Keratinocyte (primary cell): Measurements from ENCODE around the gene MAB21L1. TPM values are rescaled to one million over a fixed set of nuclear protein-coding genes. Genes with fewer than 3 reads are reported as not detected.

Experiments used
- DNase-seq: peaks from one replicate; pipeline ENCODE4 v3.0.0-alpha.2; 2011; ENCODE audit warnings: low read depth, missing footprints, low spot score
- FAIRE-seq: peaks from 2 replicates; lab custom pipeline; 2011; peaks lifted over from hg19 to GRCh38; lab: Jason Lieb, UNC
- H2AFZ ChIP-seq: 2 replicates; pipeline ENCODE4 v1.6.0; 2012; ENCODE audit warnings: low read length, control low read depth, inconsistent platforms; ENCODE audit not compliant: control insufficient read depth
- H3K27ac ChIP-seq: 2 replicates; pipeline ENCODE4 v1.5.1; 2011; ENCODE audit warnings: low read length; ENCODE audit not compliant: control insufficient read depth, insufficient read depth
- H3K27me3 ChIP-seq: 3 replicates; pipeline ENCODE4 v1.6.0; 2011; ENCODE audit warnings: low read length; ENCODE audit not compliant: control insufficient read depth, insufficient read depth; ENCODE audit errors: extremely low read depth
- H3K36me3 ChIP-seq, 2 experiments: 2 replicates in 1 of 2; 3 replicates in 1 of 2; pipeline ENCODE4 v1.5.1; 2011; ENCODE audit warnings: low read length in 2 of 2, mild to moderate bottlenecking in 1 of 2; ENCODE audit not compliant: control insufficient read depth in 2 of 2, insufficient read depth in 2 of 2; ENCODE audit errors: extremely low read depth in 1 of 2
- H3K4me1 ChIP-seq: 3 replicates; pipeline ENCODE4 v1.5.1; 2011; ENCODE audit warnings: low read length; ENCODE audit not compliant: control insufficient read depth, insufficient read depth; ENCODE audit errors: extremely low read depth
- H3K4me2 ChIP-seq: 3 replicates; pipeline ENCODE4 v1.6.0; 2011; ENCODE audit warnings: low read depth, low read length; ENCODE audit not compliant: control insufficient read depth, insufficient read depth; ENCODE audit errors: extremely low read depth
- H3K4me3 ChIP-seq, 3 experiments: fragments of 200-600 bp in 1 of 3; sonication (generic) in 1 of 3; 2 replicates in 2 of 3; 3 replicates in 1 of 3; pipeline ENCODE4 v1.5.1; 2011 to 2016; ENCODE audit warnings: low read length in 3 of 3, mild to moderate bottlenecking in 3 of 3, control low read depth in 2 of 3, inconsistent platforms in 1 of 3, low read depth in 1 of 3, mixed read lengths in 1 of 3, mixed run types in 1 of 3, moderate library complexity in 1 of 3; ENCODE audit not compliant: control insufficient read depth in 2 of 3, insufficient read depth in 2 of 3; ENCODE audit errors: extremely low read depth in 1 of 3
- H3K79me2 ChIP-seq: 2 replicates; pipeline ENCODE4 v1.6.0; 2012; ENCODE audit warnings: low read length; ENCODE audit not compliant: control insufficient read depth, insufficient read depth
- H3K9ac ChIP-seq: 3 replicates; pipeline ENCODE4 v1.6.0; 2011; ENCODE audit warnings: low read length; ENCODE audit not compliant: control insufficient read depth, insufficient read depth; ENCODE audit errors: extremely low read depth
- H3K9me1 ChIP-seq: 3 replicates; pipeline ENCODE4 v1.6.0; 2011; ENCODE audit warnings: low read length; ENCODE audit not compliant: control insufficient read depth, insufficient read depth; ENCODE audit errors: extremely low read depth
- H3K9me3 ChIP-seq: 2 replicates; pipeline ENCODE4 v1.5.1; 2012; ENCODE audit warnings: low read depth, low read length; ENCODE audit not compliant: control insufficient read depth
- H4K20me1 ChIP-seq: 3 replicates; pipeline ENCODE4 v1.6.0; 2011; ENCODE audit warnings: low read length; ENCODE audit not compliant: control insufficient read depth, insufficient read depth; ENCODE audit errors: extremely low read depth
- EZH2 ChIP-seq: IDR thresholded peaks from one replicate; pipeline ENCODE4 v1.6.1; 2012; ENCODE audit warnings: inconsistent platforms, mild to moderate bottlenecking, low read length, moderate library complexity
- dilution Hi-C: fragments of 300-500 bp; cut with MboI; formaldehyde crosslinking; loops from one replicate; pipeline ENCODE4 v1.7.0; 2020; ENCODE audit warnings: low sequenced_read_pairs; ENCODE audit not compliant: extremely low pct_ligation_motif_present
- polyA plus RNA-seq, 5 experiments: library from polyadenylated mRNA; depleted of rRNA in 3 of 5; stranded (reverse) in 3 of 5; stranded (forward) in 1 of 5; unstranded in 1 of 5; fragments of >200 nt; gene quantifications; 1 replicate in 1 of 5; 2 replicates in 3 of 5; 3 replicates in 1 of 5; pipeline versions ENCODE4 v1.2.1 to v1.2.3, GENCODE V29; 2011 to 2012; ENCODE audit warnings: missing spikeins in 2 of 5, low read depth in 1 of 5, low replicate concordance in 1 of 5
- TF ChIP-seq, protein P1 (sequence below), 3 experiments: IDR thresholded peaks in 1 of 3; conservative IDR thresholded peaks in 1 of 3; optimal IDR thresholded peaks in 1 of 3; 2 replicates in 2 of 3; 3 replicates in 1 of 3; pipeline versions ENCODE3 to v1.5.1; 2011; ENCODE audit warnings: low read length in 3 of 3, mild to moderate bottlenecking in 3 of 3, moderate library complexity in 2 of 3, control low read depth in 1 of 3, inconsistent platforms in 1 of 3; ENCODE audit not compliant: insufficient read depth in 2 of 3; ENCODE audit errors: extremely low read depth in 1 of 3

MAB21L1 gene
- polyA plus RNA-seq, 1 donor (not counting 4 experiments of a cell fraction or from before 2014, with no cell fraction given) = not detected

- Histone ChIP-seq H3K27ac (no peak overlapping the region), H3K4me3 (no peak overlapping the region), H3K4me1 (no peaks in the 10 kb centered on the region), H3K79me2 (no peaks in the 10 kb centered on the region), H3K9me1 (no peaks in the 10 kb centered on the region), H3K36me3 (no peaks in the 10 kb centered on the region), H3K9ac (no peak overlapping the region), H3K9me3 (no peaks in the 10 kb centered on the region), H3K27me3 (no peaks in the 10 kb centered on the region), H4K20me1 (no peaks in the 10 kb centered on the region), H3K4me2 (no peak overlapping the region), H2AFZ (no peak overlapping the region)
- TF ChIP-seq, protein P1, sequence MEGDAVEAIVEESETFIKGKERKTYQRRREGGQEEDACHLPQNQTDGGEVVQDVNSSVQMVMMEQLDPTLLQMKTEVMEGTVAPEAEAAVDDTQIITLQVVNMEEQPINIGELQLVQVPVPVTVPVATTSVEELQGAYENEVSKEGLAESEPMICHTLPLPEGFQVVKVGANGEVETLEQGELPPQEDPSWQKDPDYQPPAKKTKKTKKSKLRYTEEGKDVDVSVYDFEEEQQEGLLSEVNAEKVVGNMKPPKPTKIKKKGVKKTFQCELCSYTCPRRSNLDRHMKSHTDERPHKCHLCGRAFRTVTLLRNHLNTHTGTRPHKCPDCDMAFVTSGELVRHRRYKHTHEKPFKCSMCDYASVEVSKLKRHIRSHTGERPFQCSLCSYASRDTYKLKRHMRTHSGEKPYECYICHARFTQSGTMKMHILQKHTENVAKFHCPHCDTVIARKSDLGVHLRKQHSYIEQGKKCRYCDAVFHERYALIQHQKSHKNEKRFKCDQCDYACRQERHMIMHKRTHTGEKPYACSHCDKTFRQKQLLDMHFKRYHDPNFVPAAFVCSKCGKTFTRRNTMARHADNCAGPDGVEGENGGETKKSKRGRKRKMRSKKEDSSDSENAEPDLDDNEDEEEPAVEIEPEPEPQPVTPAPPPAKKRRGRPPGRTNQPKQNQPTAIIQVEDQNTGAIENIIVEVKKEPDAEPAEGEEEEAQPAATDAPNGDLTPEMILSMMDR (optimal IDR thresholded peaks at IDR 0.05 in 1 of 3, IDR thresholded peaks at IDR 0.05 in 1 of 3, conservative IDR thresholded peaks at IDR 0.05 in 1 of 3; ENCODE audit: extremely low read depth in 1 of 3, insufficient read depth in 2 of 3, low read length in 3 of 3) = no peak
- dilution Hi-C loops = no loop called here
- FAIRE-seq (no peak), DNase-seq (no peak)
Observed at GRCh38 chr13:35518337-35518946, 42.0 kb upstream of the MAB21L1 start.

DNA sequence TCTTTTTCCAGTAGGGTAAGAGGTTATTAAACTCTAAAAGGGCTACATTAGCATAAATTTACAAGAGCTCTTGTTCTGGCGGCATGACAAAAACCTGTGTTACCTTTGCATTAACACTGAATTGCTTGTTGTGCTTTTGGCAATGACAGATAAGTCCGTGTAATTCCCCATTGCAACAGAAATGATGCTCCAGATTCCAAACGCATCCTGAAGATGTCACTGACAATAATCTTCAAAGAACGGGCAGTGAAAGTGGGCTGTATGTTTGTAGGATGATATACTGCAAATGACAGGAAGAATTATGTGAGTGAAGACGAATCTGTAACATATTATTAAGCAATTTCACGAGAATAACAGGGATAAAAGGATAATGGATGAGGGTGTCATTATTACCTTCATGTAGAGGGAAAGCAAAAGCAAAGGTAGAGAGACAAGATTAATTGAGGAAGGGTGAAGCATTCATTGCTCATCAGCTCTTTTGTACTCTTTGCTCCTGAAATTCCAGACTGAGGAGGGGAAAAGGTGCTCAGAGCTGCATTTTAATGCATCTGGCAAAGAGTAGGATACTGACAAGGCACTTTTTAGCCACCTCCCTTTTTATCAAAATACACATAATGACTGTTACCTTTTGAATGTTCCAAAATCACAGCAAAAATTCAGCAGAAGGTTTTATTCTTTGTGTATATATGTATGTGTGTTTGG, 38.5 kb upstream of the MAB21L1 start:
- H3K4me1 ChIP-seq = no peaks in the 10 kb centered on the region
- no peak overlapping the region for H3K4me2 ChIP-seq
- TF ChIP-seq, protein P1 (optimal IDR thresholded peaks at IDR 0.05 in 1 of 3, IDR thresholded peaks at IDR 0.05 in 1 of 3, conservative IDR thresholded peaks at IDR 0.05 in 1 of 3; ENCODE audit: extremely low read depth in 1 of 3, insufficient read depth in 2 of 3, low read length in 3 of 3) = no peak
- TF ChIP-seq EZH2 = no peak
- no peak overlapping the region for H2AFZ ChIP-seq
- no peaks in the 10 kb centered on the region for H3K79me2 ChIP-seq
- no peaks in the 10 kb centered on the region for H3K9me1 ChIP-seq
- H3K36me3 ChIP-seq = no peaks in the 10 kb centered on the region
- no peaks in the 10 kb centered on the region for H3K27me3 ChIP-seq
- no peak overlapping the region for H3K9ac ChIP-seq
- H3K9me3 ChIP-seq = no peaks in the 10 kb centered on the region
- no peaks in the 10 kb centered on the region for H4K20me1 ChIP-seq
- FAIRE-seq (no peak), DNase-seq (no peak)
- no peak overlapping the region for H3K4me3 ChIP-seq
- no peak overlapping the region for H3K27ac ChIP-seq
- dilution Hi-C loops = no loop called here
